HFFc6 (cell line): Measurements from ENCODE around the gene THEM4. TPM values are rescaled to one million over a fixed set of nuclear protein-coding genes. Genes with fewer than 3 reads are reported as not detected.

ENCODE experiments used
- DNase-seq: peaks from one replicate; pipeline ENCODE4 v3.0.0-alpha.2; 2018
- H3K27ac Mint-ChIP-seq: 2 replicates; pipeline ENCODE4 v1.8.0; 2020; ENCODE audit warnings: mild to moderate bottlenecking, mixed read lengths
- H3K27me3 Mint-ChIP-seq: 2 replicates; pipeline ENCODE4 v1.8.0; 2021; ENCODE audit warnings: mild to moderate bottlenecking, moderate library complexity, mixed read lengths; ENCODE audit not compliant: insufficient read depth
- H3K36me3 Mint-ChIP-seq: 2 replicates; pipeline ENCODE4 v1.8.0; 2021; ENCODE audit warnings: low read depth, mixed read lengths
- H3K4me1 Mint-ChIP-seq: 2 replicates; pipeline ENCODE4 v1.8.0; 2020; ENCODE audit warnings: low read depth, mixed read lengths
- H3K4me3 Mint-ChIP-seq: 2 replicates; pipeline ENCODE4 v1.8.0; 2020; ENCODE audit warnings: mild to moderate bottlenecking, moderate library complexity, mixed read lengths
- H3K9me3 Mint-ChIP-seq: 2 replicates; pipeline ENCODE4 v1.8.0; 2020; ENCODE audit warnings: mild to moderate bottlenecking, mixed read lengths
- total RNA-seq, 6 experiments: library from RNA; stranded (reverse); fragmentation: NEBNext Ultra II Directional; extraction: Animal tissue kit (Norgen Biotek cat#: 25700); gene quantifications; 2 replicates in 1 of 6; 3 replicates in 5 of 6; pipeline ENCODE4 v1.2.3, GENCODE V29; 2021
- TF ChIP-seq, protein P1 (sequence below): fragments of 200-600 bp; sonication (generic); IDR thresholded peaks from 2 replicates; pipeline ENCODE4 v1.5.0; 2021; ENCODE audit warnings: antibody characterized with exemption, mild to moderate bottlenecking

Gene THEM4
- total RNA-seq, 6 experiments from 2014 or later = 8.0 to 10.1 (median 9.3) TPM

DNA sequence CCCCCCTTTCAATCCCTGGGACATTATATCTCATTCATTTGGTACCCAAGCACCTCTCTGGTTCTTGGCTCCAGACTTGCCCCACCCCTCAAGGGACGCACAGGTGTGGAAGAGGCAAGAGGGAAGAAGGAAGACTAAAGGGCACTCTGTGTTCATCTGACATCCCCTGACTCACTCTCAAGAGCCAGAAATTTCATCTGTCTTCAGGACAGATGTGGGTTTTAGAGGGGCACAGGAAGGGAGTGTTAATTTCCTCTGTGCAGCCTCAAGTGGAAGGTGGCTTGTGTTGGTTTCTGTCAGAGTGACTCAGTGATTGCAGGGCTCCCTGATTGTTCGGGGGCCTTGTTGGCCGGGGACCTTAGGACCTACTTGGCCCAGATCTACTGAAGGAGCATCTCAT lies 72.1 kb downstream of the THEM4 start:
- peak overlapping the region; percentile 47; the same call in 1 of the 2 replicates for H3K4me3 Mint-ChIP-seq
- no peaks in the 10 kb centered on the region for H3K36me3 Mint-ChIP-seq
- no peak for DNase-seq
- no peak overlapping the region for H3K27ac Mint-ChIP-seq
- no peaks in the 10 kb centered on the region for H3K9me3 Mint-ChIP-seq
- H3K27me3 Mint-ChIP-seq = peaks cover 38% of the 10 kb centered on the region
- H3K4me1 Mint-ChIP-seq = peaks cover 18% of the 10 kb centered on the region
- TF ChIP-seq, protein P1, sequence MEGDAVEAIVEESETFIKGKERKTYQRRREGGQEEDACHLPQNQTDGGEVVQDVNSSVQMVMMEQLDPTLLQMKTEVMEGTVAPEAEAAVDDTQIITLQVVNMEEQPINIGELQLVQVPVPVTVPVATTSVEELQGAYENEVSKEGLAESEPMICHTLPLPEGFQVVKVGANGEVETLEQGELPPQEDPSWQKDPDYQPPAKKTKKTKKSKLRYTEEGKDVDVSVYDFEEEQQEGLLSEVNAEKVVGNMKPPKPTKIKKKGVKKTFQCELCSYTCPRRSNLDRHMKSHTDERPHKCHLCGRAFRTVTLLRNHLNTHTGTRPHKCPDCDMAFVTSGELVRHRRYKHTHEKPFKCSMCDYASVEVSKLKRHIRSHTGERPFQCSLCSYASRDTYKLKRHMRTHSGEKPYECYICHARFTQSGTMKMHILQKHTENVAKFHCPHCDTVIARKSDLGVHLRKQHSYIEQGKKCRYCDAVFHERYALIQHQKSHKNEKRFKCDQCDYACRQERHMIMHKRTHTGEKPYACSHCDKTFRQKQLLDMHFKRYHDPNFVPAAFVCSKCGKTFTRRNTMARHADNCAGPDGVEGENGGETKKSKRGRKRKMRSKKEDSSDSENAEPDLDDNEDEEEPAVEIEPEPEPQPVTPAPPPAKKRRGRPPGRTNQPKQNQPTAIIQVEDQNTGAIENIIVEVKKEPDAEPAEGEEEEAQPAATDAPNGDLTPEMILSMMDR = no peak

DNA sequence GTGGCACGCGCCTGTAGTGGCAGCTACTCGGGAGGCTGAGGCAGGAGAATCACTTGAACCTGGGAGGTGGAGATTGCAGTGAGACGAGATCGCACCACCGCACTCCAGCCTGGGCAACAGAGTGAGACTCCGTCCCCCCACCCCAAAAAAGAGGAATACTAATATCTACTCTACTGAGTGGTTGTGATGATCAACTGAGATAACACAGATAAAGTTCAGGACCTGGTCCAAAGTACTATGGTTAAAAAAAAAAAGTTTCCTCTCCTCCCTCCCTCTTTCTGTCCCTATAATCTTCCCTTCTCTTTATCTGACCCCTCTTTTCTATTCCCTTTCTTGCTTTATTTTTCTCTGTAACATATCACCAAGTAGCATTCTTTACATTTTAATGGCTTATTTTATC lies 73.7 kb downstream of the THEM4 start:
- H3K4me3 Mint-ChIP-seq = no peak overlapping the region
- peaks cover 41% of the 10 kb centered on the region for H3K27me3 Mint-ChIP-seq
- no peaks in the 10 kb centered on the region for H3K36me3 Mint-ChIP-seq
- TF ChIP-seq, protein P1 = no peak
- H3K27ac Mint-ChIP-seq = no peak overlapping the region
- DNase-seq = no peak
- peaks cover 8% of the 10 kb centered on the region for H3K4me1 Mint-ChIP-seq
- H3K9me3 Mint-ChIP-seq = no peaks in the 10 kb centered on the region

- no peak overlapping the region for H3K4me3 Mint-ChIP-seq
- TF ChIP-seq, protein P1 = no peak
- H3K4me1 Mint-ChIP-seq = peaks cover 9% of the 10 kb centered on the region
- no peak for DNase-seq
- no peak overlapping the region for H3K27ac Mint-ChIP-seq
- no peaks in the 10 kb centered on the region for H3K36me3 Mint-ChIP-seq
- peaks cover 31% of the 10 kb centered on the region for H3K27me3 Mint-ChIP-seq
- no peaks in the 10 kb centered on the region for H3K9me3 Mint-ChIP-seq
Observed at GRCh38 chr1:151834239-151834638, 75.1 kb downstream of the THEM4 start.

DNA sequence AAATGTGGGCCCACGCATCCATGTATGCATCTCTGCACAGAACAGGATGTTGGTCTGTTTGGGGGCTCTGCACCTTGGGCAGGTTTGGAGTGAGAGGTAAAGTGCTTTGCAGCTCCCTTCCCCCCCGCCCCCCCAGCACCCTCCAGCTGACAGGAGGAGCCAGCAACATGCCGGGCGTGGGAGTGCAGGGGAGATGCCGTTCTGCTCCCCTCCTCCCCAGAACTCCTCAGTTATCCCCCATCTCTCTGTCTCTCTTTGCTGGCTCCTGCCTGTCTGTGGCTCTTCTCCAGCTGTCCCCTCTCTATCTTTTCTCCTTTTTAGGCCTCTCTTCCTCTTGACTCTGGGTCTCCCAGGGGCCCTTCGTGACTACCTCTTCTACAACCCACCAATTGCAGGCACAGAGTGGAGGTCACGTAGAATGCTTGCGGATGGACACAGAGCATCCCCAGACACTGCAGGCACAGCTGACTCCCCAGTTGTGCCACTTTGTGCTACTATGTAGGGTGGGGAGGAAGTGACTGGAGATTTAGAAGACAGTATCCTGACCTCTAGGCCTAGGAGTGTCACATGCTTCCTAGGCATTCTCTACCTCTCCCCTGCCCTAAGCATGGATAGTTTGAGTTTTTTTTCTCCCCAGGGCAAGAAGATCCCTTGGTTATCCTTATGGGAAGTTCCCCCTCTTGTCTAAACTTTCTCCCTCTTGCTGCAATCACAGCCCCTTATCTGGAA lies 76.0 kb downstream of the THEM4 start:
- no peak overlapping the region for H3K4me3 Mint-ChIP-seq
- H3K27me3 Mint-ChIP-seq = peaks cover 35% of the 10 kb centered on the region
- no peak for DNase-seq
- no peaks in the 10 kb centered on the region for H3K36me3 Mint-ChIP-seq
- H3K27ac Mint-ChIP-seq = no peak overlapping the region
- TF ChIP-seq, protein P1 = no peak
- H3K4me1 Mint-ChIP-seq = peaks cover 13% of the 10 kb centered on the region
- H3K9me3 Mint-ChIP-seq = no peaks in the 10 kb centered on the region

DNA sequence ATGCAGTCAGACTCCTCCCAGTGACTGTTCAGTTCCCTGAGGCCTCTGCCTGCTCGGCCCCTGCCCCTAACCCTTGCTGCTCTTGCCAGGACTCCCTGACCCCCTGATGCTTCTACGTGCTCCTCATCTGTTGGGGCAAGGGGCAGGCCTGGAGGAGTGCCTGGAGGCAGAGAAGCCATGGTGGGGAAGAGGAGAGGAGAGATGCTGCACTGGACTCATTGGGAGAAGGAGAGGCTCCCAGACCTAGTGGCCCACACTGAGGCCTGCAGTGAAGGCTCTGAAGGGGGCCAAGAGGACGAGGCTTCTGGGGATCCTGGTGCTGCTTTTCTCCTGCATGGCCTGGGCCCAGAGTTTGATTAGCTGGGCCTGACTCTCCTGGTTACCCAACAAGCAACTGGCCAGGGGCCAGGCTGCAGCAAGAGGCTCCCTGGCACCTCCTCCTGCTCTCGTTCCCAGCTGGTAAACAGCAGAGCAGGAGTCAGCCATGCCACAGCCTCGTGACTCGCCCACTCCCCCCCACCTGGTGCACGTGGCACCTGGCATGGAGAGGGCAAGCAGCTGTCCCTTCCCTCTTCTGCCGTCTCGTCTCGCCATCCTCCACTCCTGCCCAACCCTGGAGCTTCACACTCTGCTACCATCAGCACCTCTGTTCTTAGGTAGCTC lies 76.9 kb downstream of the THEM4 start:
- TF ChIP-seq, protein P1 = no peak
- Mint-ChIP-seq H3K36me3 (no peaks in the 10 kb centered on the region), H3K27me3 (peaks cover 37% of the 10 kb centered on the region), H3K9me3 (no peaks in the 10 kb centered on the region), H3K27ac (no peak overlapping the region), H3K4me1 (peaks cover 9% of the 10 kb centered on the region), H3K4me3 (no peak overlapping the region)
- peak; percentile 27 for DNase-seq
